ENCODE measurements around the gene ATP12A.

Gene ATP12A

GRCh38 chr13:24678151-24678550, 2.1 kb upstream of the ATP12A start:
- TF ChIP-seq CTCF (IDR thresholded peaks at IDR 0.05), result no peak
- peaks cover 0 to 13% (median 10%) of the 10 kb centered on the region in 4 donors for H3K4me1 ChIP-seq
- H3K27me3 ChIP-seq, result peaks cover 0 to 33% of the 10 kb centered on the region in 2 donors
- no peak overlapping the region for H3K4me3 ChIP-seq
- intact Hi-C loops (cut with DNase I; ENCODE audit: low total_unique reads), result no loop called here
- no peak for DNase-seq
- H3K36me3 ChIP-seq, result no peaks in the 10 kb centered on the region
- H3K27ac ChIP-seq, result no peak overlapping the region
- no peaks in the 10 kb centered on the region for H3K9me3 ChIP-seq

- Histone ChIP-seq H3K4me1 (peaks cover 0 to 20% (median 16%) of the 10 kb centered on the region in 4 donors), H3K9me3 (no peaks in the 10 kb centered on the region), H3K27ac (no peak overlapping the region), H3K36me3 (no peaks in the 10 kb centered on the region), H3K4me3 (no peak overlapping the region), H3K27me3 (peaks cover 0 to 33% of the 10 kb centered on the region in 2 donors)
- TF ChIP-seq CTCF (IDR thresholded peaks at IDR 0.05), result no peak
- DNase-seq, result no peak
- intact Hi-C loops (cut with DNase I; ENCODE audit: low total_unique reads), result loop anchor here (5.0 kb wide), 1 partner anchor 48 kb away; no protein-coding TSS in a partner anchor
Measured at GRCh38 chr13:24679686-24680085, 522 bp upstream of the ATP12A start.

GRCh38 chr13:24680921-24681604, 855 bp downstream of the ATP12A start:
- intact Hi-C loops (cut with DNase I; ENCODE audit: low total_unique reads), result loop anchor here (5.0 kb wide), 1 partner anchor 46 kb away; no protein-coding TSS in a partner anchor
- no peak for DNase-seq
- peak overlapping the region in 1 of 2 donors; percentile 49 for H3K4me3 ChIP-seq
- H3K9me3 ChIP-seq, result no peaks in the 10 kb centered on the region
- H3K36me3 ChIP-seq, result no peaks in the 10 kb centered on the region
- H3K27me3 ChIP-seq, result peaks cover 0 to 33% of the 10 kb centered on the region in 2 donors
- H3K27ac ChIP-seq, result no peak overlapping the region
- H3K4me1 ChIP-seq, result peaks cover 0 to 28% (median 22%) of the 10 kb centered on the region in 4 donors
- TF ChIP-seq CTCF (IDR thresholded peaks at IDR 0.05), result no peak

GRCh38 chr13:24681930-24682329, 1.7 kb downstream of the ATP12A start:
- no peaks in the 10 kb centered on the region for H3K36me3 ChIP-seq
- intact Hi-C loops (cut with DNase I; ENCODE audit: low total_unique reads), result loop anchor here (5.0 kb wide), 1 partner anchor 45 kb away; no protein-coding TSS in a partner anchor

GRCh38 chr13:24682353-24682752, 2.1 kb downstream of the ATP12A start:
- H3K27ac ChIP-seq, result no peak overlapping the region
- H3K9me3 ChIP-seq, result no peaks in the 10 kb centered on the region
- no peak for DNase-seq
- H3K4me1 ChIP-seq, result peaks cover 0 to 29% (median 22%) of the 10 kb centered on the region in 4 donors
- no peak for TF ChIP-seq CTCF (IDR thresholded peaks at IDR 0.05)
- intact Hi-C loops (cut with DNase I; ENCODE audit: low total_unique reads), result loop anchor here (5.0 kb wide), 1 partner anchor 45 kb away; no protein-coding TSS in a partner anchor
- no peaks in the 10 kb centered on the region for H3K36me3 ChIP-seq
- H3K27me3 ChIP-seq, result peaks cover 0 to 27% of the 10 kb centered on the region in 2 donors
- H3K4me3 ChIP-seq, result no peak overlapping the region

More at GRCh38 chr13:24681930-24682329, 1.7 kb downstream of the ATP12A start:
- DNase-seq, result no peak
- Histone ChIP-seq H3K27me3 (peaks cover 0 to 31% of the 10 kb centered on the region in 2 donors), H3K4me3 (no peak overlapping the region), H3K9me3 (no peaks in the 10 kb centered on the region), H3K4me1 (peaks cover 0 to 28% (median 22%) of the 10 kb centered on the region in 4 donors), H3K27ac (no peak overlapping the region)
- TF ChIP-seq CTCF (IDR thresholded peaks at IDR 0.05), result no peak

All from tibial artery (tissue), 4 donors.